ENCODE measurements around the gene CKMT2.

Gene CKMT2

DNA sequence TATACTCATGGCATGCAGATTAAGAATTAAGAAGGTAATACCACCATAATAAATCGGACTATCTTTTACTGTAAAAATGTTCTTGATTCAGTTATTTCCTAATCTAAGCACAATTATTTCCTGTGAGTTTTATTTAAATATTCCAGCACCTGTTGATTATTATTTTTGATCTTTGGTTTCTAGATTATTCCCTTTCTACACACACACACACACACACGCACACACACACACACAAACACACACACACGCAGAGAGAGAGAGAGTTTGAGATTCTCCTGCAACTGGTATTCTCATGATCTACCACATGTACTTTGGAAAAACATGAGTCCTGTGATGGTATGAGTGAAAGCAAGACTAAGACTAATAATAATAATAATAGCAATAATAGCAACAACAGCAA, 17.0 kb upstream of the CKMT2 start:
- no peak for DNase-seq (ENCODE audit: low spot score)

DNA sequence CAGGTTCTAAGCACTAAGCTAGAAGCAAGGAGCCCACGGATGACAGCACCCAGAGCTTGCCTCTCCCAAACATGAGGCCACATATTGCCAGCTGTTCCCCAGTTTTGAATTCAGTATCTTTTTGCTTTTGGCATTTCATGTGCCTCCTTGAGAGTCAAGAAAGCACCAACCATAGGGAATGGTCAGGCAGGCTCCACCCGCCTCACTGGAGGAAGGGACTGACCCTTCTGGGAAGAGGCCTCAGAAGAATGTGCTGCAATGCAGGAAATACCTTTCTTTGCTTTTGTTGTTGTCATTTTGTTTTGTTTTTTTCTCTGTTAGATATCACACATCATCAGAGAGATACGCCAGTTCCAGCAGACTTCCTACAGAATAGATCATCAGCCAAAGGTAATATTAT, 13.7 kb upstream of the CKMT2 start:
- no peak for DNase-seq (ENCODE audit: low spot score)

DNA sequence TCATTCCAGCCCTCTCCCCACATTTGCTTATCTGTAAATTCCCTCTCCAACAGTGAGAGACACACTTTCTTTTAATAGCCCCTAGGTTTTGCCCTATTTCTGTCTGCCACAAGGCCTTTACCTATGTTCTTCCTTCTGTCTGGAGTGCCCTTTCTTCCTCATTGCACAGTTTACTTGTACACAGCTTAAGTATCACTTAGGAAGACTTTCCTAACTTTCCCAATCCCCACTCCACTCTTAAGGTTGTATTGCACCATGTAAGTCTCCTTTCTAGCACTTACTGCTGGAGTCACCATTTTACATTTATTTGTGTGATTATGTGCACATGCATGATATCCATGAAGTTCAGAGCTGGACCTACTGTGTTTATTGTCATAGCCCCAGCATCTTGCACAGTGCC, 10.8 kb upstream of the CKMT2 start:
- no peak for DNase-seq (ENCODE audit: low spot score)

DNA sequence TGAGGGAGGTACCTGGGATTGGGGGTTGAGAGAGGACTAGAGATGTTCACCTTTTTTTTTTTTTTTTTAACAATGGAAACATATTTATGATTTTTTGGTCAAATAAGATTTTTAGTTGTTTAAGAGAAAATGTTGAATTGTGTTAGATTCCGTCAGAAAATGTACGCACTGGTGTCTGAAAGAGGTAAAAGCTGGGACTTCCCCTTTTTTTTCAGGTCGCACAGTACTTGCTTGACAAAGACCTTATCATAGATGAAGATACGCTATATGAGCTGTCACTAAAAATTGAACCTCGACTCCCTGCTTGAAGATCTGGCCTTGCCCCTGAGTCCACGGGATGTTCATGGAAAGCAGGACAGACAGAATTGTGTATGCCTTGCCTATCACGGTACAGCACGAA, 7.7 kb upstream of the CKMT2 start:
- DNase-seq (ENCODE audit: low spot score): no peak

DNA sequence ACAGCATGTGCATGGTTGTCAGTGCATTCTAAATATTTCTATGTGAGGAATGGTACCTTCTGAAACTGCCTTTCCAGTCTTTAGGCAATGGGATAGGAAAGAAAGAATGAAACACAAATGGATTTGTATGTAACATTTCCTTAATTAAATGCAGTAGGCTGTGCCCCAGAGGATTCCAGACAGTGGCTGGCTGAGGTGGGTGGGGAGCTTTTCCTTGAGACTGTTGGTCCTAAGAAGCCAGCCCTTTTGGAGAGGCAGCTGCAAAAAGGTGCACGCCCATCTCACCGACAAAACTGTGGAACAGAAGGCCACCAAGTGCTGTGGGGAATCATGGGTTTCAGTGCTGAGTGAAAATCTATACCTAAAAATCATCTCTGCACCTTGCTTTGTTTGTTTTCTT, 6.8 kb upstream of the CKMT2 start:
- no peak for DNase-seq (ENCODE audit: low spot score)

DNA sequence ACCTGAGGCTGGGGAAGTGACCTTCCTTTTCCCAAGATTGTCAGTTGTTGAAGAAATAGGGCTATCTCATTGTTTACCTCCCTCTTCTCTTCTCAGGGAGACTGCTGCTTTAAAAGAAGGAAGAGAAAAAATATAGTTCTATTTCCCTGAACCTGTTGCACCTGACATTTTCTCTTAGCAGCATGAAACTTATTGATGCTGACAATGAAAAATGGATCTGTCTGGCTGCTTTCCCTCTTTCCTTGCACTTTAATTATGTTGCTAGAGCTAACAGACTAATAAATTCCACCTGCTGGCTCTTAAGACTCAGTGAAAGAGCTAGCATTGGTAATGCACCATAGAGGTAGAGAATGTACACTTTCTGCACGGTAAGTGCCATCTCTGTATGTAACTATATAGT, 6.2 kb upstream of the CKMT2 start:
- no peak for DNase-seq (ENCODE audit: low spot score)

DNA sequence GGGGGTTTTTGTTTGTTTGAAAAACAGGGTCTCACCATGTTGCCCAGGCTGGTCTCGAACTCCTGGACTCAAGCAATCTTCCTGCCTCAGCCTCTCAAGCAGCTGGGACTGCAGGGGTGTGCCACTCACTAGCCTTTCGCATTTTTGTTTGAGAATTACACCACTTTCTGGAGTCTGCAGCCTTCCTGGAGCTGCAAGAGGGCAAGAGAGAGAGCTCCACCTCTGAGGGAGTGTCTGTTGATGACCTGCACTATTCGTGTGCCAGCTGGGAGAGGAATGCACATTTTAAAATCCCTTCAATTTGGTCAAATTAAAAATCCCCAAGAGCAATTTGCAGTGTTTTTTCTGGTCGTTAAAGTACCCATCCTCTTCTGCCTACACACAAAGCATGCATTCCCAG, 5.0 kb upstream of the CKMT2 start:
- no peak for DNase-seq (ENCODE audit: low spot score)

DNA sequence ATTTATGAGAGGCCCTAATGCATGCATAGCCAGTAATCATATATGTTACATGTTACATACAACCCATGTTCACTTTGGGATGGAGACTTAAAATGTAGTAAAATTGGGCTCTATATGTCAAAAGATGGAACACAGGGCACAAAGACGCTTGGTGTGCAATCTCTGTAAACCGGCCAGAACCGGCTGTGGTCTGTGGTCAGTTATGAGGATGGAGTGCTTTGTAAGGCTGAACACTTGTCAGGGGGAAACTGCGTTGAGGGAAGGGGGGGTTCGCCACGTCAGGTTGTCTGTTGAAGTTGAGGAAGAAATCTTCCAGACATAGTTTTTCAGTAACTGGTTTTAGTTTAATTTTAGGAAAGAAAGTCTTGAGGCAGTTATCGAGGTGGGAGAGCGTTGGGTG, 2.7 kb upstream of the CKMT2 start:
- DNase-seq (ENCODE audit: low spot score): no peak

DNA sequence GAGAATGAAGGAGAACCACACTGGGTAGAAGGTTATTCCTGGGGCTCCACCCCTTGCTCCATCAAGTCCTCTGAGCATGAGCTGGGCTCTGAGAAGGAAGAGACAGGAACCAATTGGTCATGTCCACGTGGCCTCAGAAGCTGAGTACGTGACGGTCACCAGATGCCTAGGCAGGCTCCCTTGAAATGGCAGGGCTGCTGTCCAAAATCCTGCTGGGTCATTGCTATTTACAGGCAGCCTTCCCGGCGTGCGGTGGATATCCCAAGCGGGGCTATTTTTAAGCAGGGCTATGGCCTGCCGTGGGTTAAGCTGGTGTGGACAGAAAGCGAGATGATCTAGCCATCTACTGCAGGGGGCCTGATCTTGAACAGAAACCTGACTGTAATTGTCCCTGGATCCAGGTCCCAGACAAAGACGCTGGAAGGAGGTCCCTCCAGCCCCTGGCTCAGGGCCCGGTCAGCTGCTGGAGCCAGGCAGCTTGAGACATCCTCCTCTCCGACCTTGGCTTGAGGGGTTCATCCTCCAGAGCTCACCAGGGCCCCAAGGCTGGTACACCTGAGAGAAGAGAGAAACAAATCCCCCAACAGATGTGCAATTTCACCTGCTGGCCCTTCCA, 550 bp upstream of the CKMT2 start:
- DNase-seq (ENCODE audit: low spot score): no peak

DNA sequence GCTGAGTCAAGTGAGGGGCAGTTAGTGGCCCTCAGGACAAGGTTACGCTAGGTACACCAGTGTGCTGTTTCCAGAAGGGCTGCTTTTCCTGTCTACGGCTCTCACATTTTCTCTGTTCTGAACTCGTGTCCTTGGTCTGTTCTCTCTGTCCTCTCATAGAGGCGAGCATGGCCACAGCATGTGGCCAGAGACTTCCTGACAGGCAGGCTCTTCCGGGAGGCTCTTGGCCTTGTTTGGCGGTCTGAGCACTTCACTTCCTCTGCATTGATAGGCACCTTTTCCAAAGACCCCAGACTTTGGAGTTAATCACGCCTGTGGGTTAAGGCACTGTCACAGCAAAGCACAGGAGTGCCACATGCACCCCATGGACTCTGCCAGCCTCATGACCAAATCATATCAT, 1.2 kb downstream of the CKMT2 start:
- DNase-seq (ENCODE audit: low spot score): no peak

DNA sequence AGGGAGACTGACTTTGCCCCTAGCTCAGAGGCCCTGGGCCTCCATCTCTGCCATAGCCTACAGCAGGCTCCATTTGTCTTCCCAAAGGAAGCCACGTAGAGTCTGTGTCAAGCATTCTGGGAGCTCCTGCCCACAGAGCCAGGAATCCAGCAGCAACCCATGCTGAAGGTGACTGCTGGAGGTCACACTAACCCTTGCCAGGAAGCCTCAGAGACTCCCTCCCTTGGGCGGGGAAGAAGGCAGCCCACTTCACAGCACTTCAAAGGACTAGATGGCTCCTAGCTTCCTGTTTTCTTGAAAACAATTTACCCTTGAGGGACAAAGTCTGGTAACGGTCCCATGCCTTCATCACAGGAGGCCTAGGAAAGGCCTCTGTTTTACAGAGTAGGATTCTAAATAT, 1.7 kb downstream of the CKMT2 start:
- no peak for DNase-seq (ENCODE audit: low spot score)

DNA sequence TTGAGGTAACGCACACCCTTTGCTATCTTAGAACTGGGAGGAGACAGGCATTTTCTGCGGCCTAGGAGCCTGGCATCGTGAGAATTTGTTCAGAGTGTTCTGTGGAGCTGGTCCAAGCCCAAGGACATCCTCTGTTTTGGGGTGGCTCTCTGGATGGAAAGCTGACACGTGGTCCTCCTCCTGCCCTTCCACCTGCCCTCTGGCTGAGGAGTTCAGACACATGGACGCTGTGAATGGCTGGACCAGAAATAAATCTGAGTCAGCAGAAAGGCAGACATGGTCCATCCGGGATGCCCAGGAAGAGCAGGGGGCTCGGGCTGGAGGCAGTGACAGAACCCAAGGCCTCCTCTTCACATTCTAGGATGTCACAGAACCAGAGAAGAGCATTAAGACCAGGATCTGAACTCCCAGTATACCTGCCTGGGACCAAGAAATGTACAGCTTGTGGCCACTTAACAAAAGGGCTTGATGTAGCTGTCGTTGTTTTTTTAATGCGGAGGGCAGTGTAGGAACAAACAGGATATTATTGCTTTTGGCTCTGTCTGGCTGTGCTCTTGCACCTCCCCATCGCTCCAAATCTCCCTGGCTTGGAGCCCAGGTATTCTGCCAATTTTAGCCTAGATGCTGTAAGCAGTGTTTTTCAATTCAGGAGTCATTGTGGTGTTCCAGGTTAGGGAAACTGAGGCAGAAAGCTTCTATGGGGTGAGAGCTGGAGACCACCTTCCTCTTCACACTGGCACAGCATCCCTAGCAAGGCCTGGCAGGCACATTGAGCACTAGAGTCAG, 2.4 kb downstream of the CKMT2 start:
- no peak for DNase-seq (ENCODE audit: low spot score)

DNA sequence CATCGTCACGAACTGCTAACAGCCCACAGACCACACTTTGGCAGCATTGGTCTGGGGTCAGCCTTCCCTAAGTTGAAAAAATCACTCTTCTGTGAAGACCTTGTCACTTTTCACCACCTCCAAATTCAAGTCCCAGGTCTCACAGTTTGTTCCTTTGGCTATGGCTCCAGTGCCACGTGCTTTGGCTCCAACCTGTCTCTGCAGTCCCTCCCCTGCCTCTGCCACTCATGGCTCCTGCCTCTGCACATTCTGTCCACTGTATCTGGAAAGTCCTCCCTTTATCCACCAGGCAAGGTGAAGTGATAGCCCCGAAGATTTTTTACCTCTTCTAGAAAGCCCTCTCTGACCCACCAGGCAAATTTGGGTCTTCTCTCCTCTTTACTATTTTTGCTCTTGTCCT, 5.3 kb downstream of the CKMT2 start:
- DNase-seq (ENCODE audit: low spot score): no peak

DNA sequence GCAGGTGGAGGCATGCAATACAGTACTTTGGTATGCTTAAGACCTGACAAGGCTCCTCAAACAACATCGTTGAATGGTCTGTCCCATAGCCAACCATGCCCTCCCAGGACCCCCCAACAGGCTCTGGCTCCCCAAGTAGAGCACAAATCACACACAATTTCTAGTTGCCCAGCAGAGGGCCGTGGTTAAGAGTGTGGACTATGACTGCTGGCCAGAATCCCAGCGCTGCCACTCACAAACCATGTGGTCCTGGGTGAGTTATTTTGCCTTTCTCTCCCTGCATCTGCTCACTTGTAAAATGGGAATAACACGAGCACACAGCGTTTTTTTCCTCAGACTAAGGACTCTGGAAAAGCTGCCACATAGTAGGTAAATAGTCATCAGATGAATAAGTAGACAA, 6.5 kb downstream of the CKMT2 start:
- no peak for DNase-seq (ENCODE audit: low spot score)

DNA sequence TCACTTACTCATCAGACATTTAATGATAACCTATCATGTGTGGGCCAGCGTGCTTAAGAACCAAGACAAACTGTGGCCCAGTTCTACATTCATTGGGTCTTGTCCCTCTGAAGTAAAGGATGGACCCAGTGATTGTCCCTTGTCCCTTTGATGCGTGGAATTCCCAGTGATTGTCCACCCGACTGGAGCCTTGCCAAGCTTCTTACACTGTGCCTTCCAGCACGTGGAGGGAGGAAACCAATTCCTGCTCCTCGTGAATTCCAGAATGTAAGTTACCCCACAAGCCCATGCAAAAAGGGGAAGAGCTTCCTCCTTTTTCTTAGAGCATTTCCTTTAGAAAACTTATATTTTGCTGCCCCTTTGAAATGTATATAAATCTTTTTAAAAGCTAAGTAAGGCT, 7.9 kb downstream of the CKMT2 start:
- no peak for DNase-seq (ENCODE audit: low spot score)

DNA sequence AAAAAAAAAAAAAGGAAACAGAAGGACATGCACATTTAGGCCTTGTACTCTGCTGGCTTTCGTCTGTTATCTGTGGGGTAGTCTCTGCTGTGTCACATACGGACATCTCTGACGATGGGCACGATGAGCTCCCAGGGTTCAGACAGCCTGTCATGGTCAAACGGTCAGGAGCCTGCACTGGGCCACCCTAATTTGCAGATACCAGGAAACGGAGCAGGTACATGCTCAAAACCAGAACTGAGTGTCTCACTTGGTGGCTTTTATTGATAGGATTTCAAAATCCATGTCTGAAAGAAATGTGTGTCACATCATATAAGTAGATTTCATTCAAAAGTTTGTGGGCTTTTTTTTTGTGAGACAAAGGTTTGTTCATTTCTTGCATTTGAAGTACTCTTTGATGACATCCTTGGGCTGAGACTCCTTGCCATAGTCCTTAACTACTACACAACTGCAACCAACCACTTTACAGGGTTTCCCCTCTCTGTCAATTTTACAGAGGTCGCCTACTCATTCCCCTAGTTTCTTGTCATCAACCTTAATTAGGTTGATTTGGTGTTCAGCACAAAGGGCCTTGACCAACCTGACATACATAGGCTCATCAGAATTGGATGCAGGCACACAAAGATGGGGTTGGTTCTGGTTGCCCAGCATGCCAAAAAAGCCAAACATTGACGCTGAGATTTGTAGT, 9.0 kb downstream of the CKMT2 start:
- DNase-seq (ENCODE audit: low spot score): no peak

DNA sequence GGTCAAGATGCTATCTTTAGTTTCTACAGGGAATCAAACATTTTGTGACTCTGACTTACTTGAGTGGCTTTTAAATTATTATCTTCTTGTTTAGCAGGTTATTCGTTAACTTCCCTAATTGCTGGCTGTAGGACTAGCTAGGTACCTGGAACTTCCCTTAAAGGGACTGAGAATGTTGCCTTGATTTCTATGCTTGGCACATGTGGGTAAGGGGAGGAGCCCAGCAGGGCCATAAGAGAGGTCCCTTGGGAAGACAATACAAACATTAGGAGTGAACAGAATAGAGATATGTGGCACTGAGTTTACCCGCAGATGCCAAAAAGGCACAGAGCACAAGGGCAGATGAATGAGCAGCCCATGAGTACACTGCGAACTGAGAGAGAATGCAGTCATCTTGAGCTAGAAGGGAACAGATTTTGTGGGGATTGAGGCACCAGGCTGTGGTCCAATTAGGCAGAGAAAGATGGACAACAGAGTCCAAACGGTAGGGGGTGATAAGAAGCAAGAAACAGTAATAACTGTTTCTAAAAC, 9.8 kb downstream of the CKMT2 start:
- DNase-seq (ENCODE audit: low spot score): no peak

DNA sequence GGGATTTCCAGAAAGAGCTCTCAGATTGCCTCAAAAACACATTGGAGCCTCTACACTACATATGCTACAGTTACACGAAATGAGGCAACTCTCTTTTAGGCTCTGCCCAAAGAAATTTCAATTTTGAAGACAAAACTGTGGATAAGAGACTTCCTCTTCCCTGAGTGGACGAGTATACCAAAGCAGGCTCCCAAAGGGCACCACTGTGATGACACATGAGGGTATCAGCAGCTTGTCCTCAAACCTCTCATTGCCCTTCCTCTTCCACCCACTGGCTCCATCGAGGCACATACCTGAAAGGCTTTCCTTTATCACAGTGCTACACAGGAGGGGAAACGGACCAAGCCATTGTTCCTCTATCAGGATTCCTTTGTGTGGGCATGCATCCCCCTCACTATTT, 11.3 kb downstream of the CKMT2 start:
- DNase-seq (ENCODE audit: low spot score): no peak

DNA sequence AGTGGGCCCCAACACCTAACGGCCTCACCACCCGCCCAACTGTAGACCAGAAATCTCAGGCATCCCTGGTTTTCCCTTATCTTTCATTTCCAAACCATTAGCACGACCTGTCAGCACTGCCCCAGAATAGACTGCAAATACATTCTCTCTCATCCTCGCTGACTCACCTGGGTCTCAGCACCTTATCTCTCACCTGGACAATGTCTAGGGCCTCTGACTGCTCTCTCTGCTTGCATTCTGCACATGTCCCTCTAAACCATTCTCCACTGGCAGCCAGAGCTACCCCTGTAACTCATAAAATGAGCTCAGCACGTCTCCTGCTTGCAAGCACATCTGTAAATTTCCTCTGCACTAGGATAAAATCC, 12.7 kb downstream of the CKMT2 start:
- no peak for DNase-seq (ENCODE audit: low spot score)

DNA sequence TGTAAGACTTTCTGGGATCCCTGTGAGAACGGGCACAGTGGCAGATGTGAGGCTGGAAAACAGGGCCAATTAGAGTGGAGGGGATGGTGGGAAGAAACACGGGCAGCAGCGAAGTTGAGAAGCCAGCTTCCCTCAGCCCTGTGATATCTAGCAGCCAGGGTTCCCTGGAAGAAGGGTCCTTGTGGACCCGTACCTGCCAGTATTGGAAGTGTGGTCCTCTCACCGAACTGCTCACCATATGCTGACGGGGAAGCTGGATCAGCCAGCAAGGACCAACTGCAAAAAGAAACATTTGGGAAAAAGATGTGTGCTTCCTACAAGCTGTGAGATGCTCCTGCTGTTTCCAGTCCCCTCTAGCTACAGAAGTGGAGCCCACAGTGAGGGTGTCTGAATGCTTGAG, 13.6 kb downstream of the CKMT2 start:
- DNase-seq (ENCODE audit: low spot score): no peak

DNA sequence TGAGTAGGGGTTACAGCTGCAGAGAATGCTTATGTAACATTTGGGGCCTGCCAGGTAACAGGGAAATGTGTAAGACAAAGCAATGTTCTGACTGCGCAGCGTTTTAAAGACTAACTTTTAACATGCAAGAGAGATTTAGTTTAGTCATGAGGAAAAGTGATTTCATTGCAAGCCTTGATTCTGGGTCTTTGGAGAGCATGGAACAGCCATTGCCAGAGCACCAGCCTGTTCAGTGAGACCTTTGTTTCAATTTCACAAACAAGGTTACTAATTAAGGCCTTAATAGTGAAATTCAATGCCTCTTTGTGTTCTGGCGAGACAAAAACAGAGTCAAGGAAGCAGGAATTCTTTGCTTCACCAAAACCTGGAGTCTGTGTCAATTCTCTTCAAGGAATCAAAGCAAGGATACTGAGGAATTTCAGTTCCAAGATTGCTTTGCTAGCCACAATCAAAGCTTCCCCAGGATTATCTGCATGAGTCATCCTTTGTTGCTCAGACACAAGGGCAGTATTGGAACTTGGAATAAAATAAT, 14.4 kb downstream of the CKMT2 start:
- no peak for DNase-seq (ENCODE audit: low spot score)

DNA sequence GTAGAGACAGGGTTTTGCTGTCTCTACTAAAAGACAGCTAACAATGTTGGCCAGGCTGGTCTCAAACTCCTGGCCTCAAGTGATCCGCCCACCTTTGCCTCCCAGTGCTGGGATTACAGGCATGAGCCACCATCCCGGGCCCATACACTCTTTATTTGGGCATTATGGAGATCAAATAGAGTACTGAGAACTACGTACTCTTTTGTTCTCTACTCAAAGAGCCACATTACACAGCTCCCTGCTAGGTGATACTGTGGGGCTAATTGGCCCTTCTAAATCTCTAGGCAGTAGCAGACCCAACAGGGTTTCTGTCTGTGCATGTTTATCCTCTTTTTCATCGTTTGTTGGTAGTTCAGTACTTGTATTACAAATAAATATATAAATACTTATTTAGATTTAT, 16.1 kb downstream of the CKMT2 start:
- DNase-seq (ENCODE audit: low spot score): no peak

DNA sequence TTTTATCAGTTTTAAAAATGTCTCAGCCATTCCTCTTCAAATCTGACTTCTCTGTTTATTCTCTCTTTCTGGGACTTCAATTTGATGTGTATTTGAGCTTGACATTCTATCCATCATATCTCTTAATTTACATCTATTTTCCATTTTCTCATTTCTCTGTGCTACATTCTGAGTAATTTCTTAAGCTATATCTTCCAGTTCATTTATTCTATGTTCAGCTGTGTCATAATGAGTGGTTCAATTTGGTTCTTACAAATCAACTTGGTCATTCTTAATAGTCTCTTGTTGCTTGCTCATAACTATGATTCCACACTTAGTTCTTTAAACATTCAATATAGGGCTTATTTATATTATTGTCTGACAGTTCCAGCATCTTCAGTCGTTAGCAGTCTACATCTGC, 16.9 kb downstream of the CKMT2 start:
- no peak for DNase-seq (ENCODE audit: low spot score)

All from HuH-7.5 (cell line).